Measurements from ENCODE around the gene OR10K1. TPM values are rescaled to one million over a fixed set of nuclear protein-coding genes. Genes with fewer than 3 reads are reported as not detected.

The OR10K1 gene
- total and polyA plus RNA-seq, 10 of the 15 experiments (the other 5 are each of a cell fraction or from before 2014, with no cell fraction given) = not detected

DNA sequence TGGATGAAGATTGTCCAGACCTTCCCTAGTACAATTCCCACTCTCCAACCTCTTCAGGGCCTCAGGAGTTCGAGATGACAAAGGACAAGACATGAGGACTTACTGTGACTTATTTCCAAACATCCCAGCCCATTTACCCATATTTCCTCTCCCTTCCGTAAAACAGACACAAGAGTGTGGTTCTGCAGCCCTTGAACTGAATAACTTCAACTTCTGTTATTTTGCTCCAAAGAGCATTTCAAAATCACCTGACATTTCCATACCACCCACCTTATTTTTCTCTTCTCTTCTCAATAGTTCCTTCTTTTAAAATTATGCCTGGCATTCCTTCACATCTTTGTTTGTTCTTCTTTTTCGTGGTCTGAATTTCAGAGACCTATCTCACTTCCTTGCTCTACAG is 26.9 kb upstream of the OR10K1 start (continued):
- TF ChIP-seq PAX5 (IDR thresholded peaks at IDR 0.05; ENCODE audit: borderline replicate concordance, low read depth, low read length) (no peak), EGR1 (IDR thresholded peaks at IDR 0.05; ENCODE audit: borderline replicate concordance in 1 of 2, low read depth in 2 of 2, low read length in 2 of 2) (no peak), RUNX3 (IDR thresholded peaks at IDR 0.05; ENCODE audit: low read length) (no peak)

GRCh38 chr1:158445376-158445775 is 16.3 kb upstream of the OR10K1 start:
- no peak overlapping the region for H3K4me2 ChIP-seq (ENCODE audit: control insufficient read depth, insufficient read depth)
- SMC1A ChIA-PET (ENCODE audit: uncharacterized antibody, unreplicated experiment) = no interaction called here
- no peak for FAIRE-seq

More at GRCh38 chr1:158445376-158445775, 16.3 kb upstream of the OR10K1 start:
- no peak for TF ChIP-seq HCFC1 (IDR thresholded peaks at IDR 0.05; ENCODE audit: low read length)
- TF ChIP-seq HSF1 (IDR thresholded peaks at IDR 0.05; ENCODE audit: low read depth, low read length) = no peak
- no peak for TF ChIP-seq ESRRA (IDR thresholded peaks at IDR 0.05; ENCODE audit: low read length)
- no peak for TF ChIP-seq NBN (IDR thresholded peaks at IDR 0.05)
- ChIA-PET CTCF (no interaction called here), POLR2A (no interaction called here), RAD21 (ENCODE audit: unreplicated experiment) (no interaction called here)
- Histone ChIP-seq H3K36me3 (ENCODE audit: control insufficient read depth in 2 of 2, insufficient read depth in 2 of 2, low read length in 1 of 2) (no peaks in the 10 kb centered on the region), H2AFZ (ENCODE audit: control insufficient read depth, low read depth, low read length) (no peak overlapping the region), H3K79me2 (ENCODE audit: control insufficient read depth, insufficient read depth, low read length) (no peaks in the 10 kb centered on the region), H4K20me1 (ENCODE audit: control insufficient read depth, insufficient read depth) (no peaks in the 10 kb centered on the region), H3K4me1 (ENCODE audit: control insufficient read depth, insufficient read depth, low read length) (no peaks in the 10 kb centered on the region), H3K9me3 (replicated peaks; ENCODE audit: control insufficient read depth, insufficient read depth, low read length) (no peaks in the 10 kb centered on the region), H3K27ac (ENCODE audit: control insufficient read depth, insufficient read depth) (no peak overlapping the region), H3K9ac (ENCODE audit: control insufficient read depth, insufficient read depth, low read length) (no peak overlapping the region), H3K4me3 (no peak overlapping the region), H3K27me3 (replicated peaks in 1 of 2; ENCODE audit: control insufficient read depth in 2 of 2, insufficient read depth in 2 of 2, low read length in 1 of 2) (no peaks in the 10 kb centered on the region)
- ATAC-seq = no peak
- 39% methylated on average over 4 of the region's 4 CpGs for WGBS (ENCODE audit: insufficient coverage, insufficient replicate concordance, low lambda C conversion rate, missing lambda C conversion rate)
- no peak for DNase-seq (ENCODE audit: low read depth, low spot score)
- intact Hi-C loops (cut with micrococcal nuclease; ENCODE audit: unreplicated experiment) = no loop called here
- in situ Hi-C loops (cut with MboI) = no loop called here
- BruUV-seq (replicated peaks) = no TSS peak

Measured in GM12878 (cell line).